Endometrium (tissue), 2 donors: Measurements from ENCODE around the gene CFB.
"Not testable (repeated sequence)": the region's sequence is repeated elsewhere in the genome, so short reads cannot be mapped to it uniquely, and the experiment has no call there.

Experiments
- FAIRE-seq: peaks from 2 replicates; lab custom pipeline; 2012; peaks lifted over from hg19 to GRCh38; lab: Jason Lieb, UNC
- donor health status: control.
- donor health status: control.

CFB gene

GRCh38 chr6:31911826-31912585 lies 33.9 kb upstream of the CFB start:
- no peak for FAIRE-seq

GRCh38 chr6:31915351-31915750 lies 30.5 kb upstream of the CFB start:
- FAIRE-seq, result no peak

GRCh38 chr6:31915756-31916155 lies 30.1 kb upstream of the CFB start:
- no peak for FAIRE-seq

- FAIRE-seq, result no peak
Measured at GRCh38 chr6:31918069-31918720, 27.7 kb upstream of the CFB start.

GRCh38 chr6:31919624-31920303 lies 26.1 kb upstream of the CFB start:
- no peak for FAIRE-seq

- no peak for FAIRE-seq
Measured at GRCh38 chr6:31920811-31921210, 25.1 kb upstream of the CFB start.

- no peak for FAIRE-seq
Measured at GRCh38 chr6:31922942-31923341, 23.0 kb upstream of the CFB start.

DNA sequence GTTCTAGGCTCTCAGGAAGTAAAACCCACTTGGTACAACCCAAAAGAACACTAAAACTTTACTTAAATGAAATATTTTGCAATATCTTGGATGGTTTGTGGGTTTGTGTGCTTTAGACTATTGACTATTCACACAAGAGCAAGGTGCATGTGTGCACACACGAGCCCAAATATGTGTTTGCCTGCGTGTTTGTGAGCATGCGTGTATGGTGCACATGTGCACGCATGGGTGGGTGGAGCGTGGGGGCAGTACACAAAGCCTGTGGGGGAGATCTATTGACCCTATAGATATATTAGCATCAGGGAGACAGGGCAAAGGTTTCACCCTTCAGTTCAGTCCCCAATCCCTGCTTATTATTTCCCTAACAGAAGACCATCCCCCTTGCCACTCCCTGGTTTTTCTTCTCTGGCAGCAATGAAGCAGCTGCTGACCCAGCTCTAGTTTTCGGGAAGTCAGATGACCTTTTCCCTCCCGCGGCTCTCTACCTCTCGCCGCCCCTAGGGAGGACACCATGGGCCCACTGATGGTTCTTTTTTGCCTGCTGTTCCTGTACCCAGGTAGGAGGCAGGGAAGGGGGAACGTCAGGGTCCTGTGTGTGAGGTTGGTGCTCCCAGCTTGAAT lies 18.5 kb upstream of the CFB start, which contains the start of gene C2:
Gene C2 (plus strand): TSS at position 476 of the 621 bp plus-strand sequence. CDS start 36 bp downstream, at position 512.
- FAIRE-seq, result no peak

DNA sequence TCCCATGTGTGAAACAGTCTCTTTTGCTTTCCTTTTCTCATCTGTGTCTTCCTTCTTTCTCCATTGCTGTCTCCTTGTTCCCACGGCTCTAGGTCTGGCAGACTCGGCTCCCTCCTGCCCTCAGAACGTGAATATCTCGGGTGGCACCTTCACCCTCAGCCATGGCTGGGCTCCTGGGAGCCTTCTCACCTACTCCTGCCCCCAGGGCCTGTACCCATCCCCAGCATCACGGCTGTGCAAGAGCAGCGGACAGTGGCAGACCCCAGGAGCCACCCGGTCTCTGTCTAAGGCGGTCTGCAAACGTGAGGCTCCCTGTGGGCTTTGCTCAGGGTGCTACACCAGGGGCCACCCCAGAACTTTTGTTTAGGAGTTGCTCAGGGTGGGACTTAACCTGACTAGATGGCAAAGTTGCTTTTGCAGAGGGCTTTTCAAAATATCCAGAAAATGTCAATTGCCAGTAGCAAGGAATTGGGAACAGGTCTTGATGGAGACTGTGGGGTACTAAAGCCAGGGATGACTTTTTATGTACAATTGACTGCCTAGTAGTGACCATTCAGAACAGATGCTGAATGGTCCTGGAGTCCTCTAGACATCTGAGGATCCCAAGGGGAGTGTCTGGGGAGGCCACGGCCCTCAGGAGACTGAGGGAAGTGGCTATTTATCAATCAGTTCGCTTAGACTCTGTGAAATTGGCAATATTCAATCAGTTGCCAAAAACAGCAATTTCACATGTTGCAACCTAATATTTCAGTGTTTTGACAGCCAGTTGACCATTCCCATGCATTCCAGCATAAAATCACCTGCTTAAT lies 17.8 kb upstream of the CFB start:
- FAIRE-seq, result no peak

DNA sequence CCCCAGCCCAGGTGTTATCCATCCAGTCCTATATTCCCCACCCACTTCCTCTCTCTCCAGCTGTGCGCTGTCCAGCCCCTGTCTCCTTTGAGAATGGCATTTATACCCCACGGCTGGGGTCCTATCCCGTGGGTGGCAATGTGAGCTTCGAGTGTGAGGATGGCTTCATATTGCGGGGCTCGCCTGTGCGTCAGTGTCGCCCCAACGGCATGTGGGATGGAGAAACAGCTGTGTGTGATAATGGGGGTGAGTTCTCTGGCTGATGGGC lies 17.3 kb upstream of the CFB start:
- no peak for FAIRE-seq

DNA sequence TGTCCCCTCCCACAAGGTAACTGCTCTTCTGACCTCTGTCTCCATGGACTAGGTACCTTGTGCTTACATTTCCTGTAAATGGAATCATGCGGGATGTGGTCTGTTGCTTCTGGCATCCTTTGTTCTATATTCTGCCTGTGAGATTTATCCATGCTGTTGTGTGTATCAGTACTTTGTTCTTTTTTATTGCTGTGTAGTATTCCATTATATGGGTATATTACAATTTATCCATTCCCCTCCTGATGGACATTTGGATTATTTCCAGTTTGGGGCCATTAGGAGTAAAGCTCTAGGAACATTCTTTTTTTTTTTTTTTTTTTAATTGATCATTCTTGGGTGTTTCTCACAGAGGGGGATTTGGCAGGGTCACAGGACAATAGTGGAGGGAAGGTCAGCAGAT lies 14.9 kb upstream of the CFB start:
- no peak for FAIRE-seq

- not testable (repeated sequence) for FAIRE-seq
Measured at GRCh38 chr6:31932137-31932536, 13.8 kb upstream of the CFB start.

GRCh38 chr6:31933537-31933936 lies 12.4 kb upstream of the CFB start:
- FAIRE-seq, result no peak

DNA sequence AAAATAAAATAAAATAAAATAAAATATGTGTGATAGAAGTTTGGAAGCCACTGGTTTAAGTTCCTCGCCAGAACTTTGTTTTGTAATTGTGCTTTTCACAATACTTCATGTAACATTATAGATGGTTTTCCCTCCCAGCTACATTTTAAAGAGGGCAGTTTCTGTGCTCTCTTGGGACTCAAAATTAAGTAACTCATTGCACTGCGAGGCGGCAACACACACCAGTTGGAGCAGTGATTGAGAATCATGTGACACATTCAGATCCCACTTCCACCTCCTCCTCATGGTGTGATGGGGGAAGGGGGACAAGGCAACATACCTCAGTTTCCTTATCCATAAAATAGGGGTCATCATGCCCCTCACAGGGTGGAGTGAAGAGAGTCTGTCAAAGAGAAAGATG lies 10.9 kb upstream of the CFB start:
- FAIRE-seq, result no peak

DNA sequence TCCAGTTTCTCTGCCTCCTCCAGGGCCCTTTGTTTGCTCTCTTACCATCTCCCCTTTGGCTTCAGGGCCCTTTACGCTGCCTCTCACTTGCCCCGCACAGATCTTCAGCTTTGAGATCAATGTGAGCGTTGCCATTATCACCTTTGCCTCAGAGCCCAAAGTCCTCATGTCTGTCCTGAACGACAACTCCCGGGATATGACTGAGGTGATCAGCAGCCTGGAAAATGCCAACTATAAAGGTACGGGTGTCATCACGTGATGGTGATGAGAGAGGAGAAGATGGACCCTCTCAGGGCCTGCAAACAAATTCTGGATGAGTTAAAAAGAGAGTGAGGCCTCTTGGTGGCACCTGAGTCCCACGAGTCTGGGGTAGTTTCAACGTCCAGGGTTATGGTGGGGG lies 10.1 kb upstream of the CFB start:
- FAIRE-seq, result no peak

DNA sequence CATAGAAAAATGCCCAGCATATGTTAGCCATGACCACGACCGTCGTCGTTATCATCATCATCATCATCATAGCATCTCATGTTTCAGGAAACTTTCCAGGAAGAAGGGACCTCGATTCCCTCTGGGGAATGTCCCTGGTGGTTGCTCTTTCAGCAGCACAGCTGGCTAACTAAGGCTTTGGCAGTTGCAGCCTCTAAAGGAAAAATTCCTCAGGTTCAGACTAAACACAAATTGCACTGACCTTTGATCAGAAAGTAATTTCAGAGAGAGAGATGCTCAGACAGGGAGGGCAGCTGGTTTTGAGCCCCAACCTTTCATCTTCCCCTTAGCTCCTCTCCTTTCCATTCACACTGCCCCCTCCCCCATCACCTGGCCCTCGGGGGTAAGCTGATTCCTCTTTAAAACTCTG lies 5.6 kb upstream of the CFB start:
- no peak for FAIRE-seq

GRCh38 chr6:31943742-31944141 lies 2.2 kb upstream of the CFB start:
- FAIRE-seq, result no peak

DNA sequence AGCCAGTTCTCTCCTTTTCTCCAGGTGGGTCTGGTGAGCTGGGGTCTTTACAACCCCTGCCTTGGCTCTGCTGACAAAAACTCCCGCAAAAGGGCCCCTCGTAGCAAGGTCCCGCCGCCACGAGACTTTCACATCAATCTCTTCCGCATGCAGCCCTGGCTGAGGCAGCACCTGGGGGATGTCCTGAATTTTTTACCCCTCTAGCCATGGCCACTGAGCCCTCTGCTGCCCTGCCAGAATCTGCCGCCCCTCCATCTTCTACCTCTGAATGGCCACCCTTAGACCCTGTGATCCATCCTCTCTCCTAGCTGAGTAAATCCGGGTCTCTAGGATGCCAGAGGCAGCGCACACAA lies 765 bp upstream of the CFB start:
- no peak for FAIRE-seq

DNA sequence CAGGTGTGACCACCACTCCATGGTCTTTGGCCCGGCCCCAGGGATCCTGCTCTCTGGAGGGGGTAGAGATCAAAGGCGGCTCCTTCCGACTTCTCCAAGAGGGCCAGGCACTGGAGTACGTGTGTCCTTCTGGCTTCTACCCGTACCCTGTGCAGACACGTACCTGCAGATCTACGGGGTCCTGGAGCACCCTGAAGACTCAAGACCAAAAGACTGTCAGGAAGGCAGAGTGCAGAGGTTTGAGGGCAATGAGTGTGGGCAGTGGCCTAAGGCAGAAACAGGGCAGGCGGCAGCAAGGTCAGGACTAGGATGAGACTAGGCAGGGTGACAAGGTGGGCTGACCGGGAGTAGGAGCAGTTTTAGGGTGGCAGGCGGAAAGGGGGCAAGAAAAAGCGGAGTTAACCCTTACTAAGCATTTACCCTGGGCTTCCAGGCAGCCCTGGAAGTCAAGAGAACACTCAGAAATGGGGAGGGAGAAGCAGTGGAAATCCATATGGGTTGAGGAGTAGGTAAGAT lies 533 bp downstream of the CFB start:
- no peak for FAIRE-seq

- FAIRE-seq, result no peak
Measured at GRCh38 chr6:31947070-31947675, 1.3 kb downstream of the CFB start.

DNA sequence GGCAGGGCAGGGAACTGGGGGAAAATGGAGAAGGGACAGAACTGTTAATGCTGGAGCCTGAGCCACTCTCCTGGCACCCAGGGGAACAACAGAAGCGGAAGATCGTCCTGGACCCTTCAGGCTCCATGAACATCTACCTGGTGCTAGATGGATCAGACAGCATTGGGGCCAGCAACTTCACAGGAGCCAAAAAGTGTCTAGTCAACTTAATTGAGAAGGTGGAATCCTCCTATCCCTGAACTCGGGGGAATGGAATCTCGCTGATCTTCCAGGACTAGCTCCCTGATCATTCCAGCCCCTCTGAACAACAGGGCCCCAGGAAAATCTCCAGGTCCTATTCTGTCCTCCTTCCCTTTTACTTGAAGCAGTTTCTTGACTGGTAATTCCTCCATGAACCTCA lies 2.0 kb downstream of the CFB start:
- no peak for FAIRE-seq

GRCh38 chr6:31948306-31948705 lies 2.4 kb downstream of the CFB start:
- no peak for FAIRE-seq
